SK-N-MC (cell line): Measurements from ENCODE around the gene STK33.

Source experiments
- EZH2 ChIP-seq: fragments of 200-600 bp; sonication (generic); IDR thresholded peaks from one replicate; pipeline ENCODE4 v1.6.1; 2017; ENCODE audit warnings: antibody characterized with exemption
- FOXP2 ChIP-seq: optimal IDR thresholded peaks from 2 replicates; pipeline ENCODE3; 2011; ENCODE audit warnings: mild to moderate bottlenecking, moderate library complexity; ENCODE audit not compliant: insufficient read depth; ENCODE audit errors: extremely low read length, control extremely low read depth
- POLR2AphosphoS5 ChIP-seq: IDR thresholded peaks from 2 replicates; pipeline ENCODE4 v1.6.1; 2012; ENCODE audit warnings: mild to moderate bottlenecking, low read depth, low read length, borderline replicate concordance

DNA sequence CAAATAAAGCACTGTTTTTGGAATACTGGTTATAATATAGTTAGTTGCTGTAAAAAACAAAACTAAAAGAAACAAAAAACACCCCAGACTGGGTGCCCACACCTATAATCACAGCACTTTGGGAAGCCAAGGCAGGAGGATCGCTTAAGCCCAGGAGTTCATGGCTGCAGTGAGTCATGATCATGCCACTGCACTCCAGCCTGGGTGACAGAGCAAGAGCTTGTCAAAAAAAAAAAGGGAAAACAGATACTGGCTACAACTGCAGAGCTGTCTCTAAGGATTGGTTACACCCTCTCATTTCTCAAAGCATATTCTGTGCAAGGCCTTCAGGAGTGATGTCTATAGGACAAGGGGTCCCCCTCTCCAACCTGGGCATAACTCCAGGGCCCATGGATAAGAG lies 14.6 kb upstream of the STK33 start:
- TF ChIP-seq POLR2AphosphoS5: no peak
- TF ChIP-seq EZH2: no peak
- no peak for TF ChIP-seq FOXP2
